RPMI7951 (cell line): Measurements from ENCODE around the gene ANAPC5. TPM values are rescaled to one million over a fixed set of nuclear protein-coding genes. Genes with fewer than 3 reads are reported as not detected.
A peak's percentile ranks its signal among the peaks of the same experiment; 100 is the strongest.
"Not testable (repeated sequence)": the region's sequence is repeated elsewhere in the genome, so short reads cannot be mapped to it uniquely, and the experiment has no call there.

Source experiments
- DNase-seq: peaks from one replicate; pipeline ENCODE4 v3.0.0-alpha.2; 2012; ENCODE audit warnings: low read depth
- total RNA-seq: library from RNA; depleted of rRNA; stranded (reverse); fragments of >200 nt; shearing (Covaris generic); gene quantifications from 2 replicates; pipeline ENCODE4 v1.2.3, GENCODE V29; 2014; rRNA removed

ANAPC5 gene, protein sequence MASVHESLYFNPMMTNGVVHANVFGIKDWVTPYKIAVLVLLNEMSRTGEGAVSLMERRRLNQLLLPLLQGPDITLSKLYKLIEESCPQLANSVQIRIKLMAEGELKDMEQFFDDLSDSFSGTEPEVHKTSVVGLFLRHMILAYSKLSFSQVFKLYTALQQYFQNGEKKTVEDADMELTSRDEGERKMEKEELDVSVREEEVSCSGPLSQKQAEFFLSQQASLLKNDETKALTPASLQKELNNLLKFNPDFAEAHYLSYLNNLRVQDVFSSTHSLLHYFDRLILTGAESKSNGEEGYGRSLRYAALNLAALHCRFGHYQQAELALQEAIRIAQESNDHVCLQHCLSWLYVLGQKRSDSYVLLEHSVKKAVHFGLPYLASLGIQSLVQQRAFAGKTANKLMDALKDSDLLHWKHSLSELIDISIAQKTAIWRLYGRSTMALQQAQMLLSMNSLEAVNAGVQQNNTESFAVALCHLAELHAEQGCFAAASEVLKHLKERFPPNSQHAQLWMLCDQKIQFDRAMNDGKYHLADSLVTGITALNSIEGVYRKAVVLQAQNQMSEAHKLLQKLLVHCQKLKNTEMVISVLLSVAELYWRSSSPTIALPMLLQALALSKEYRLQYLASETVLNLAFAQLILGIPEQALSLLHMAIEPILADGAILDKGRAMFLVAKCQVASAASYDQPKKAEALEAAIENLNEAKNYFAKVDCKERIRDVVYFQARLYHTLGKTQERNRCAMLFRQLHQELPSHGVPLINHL
- total RNA-seq, result 137 and 152 TPM in 2 replicates

DNA sequence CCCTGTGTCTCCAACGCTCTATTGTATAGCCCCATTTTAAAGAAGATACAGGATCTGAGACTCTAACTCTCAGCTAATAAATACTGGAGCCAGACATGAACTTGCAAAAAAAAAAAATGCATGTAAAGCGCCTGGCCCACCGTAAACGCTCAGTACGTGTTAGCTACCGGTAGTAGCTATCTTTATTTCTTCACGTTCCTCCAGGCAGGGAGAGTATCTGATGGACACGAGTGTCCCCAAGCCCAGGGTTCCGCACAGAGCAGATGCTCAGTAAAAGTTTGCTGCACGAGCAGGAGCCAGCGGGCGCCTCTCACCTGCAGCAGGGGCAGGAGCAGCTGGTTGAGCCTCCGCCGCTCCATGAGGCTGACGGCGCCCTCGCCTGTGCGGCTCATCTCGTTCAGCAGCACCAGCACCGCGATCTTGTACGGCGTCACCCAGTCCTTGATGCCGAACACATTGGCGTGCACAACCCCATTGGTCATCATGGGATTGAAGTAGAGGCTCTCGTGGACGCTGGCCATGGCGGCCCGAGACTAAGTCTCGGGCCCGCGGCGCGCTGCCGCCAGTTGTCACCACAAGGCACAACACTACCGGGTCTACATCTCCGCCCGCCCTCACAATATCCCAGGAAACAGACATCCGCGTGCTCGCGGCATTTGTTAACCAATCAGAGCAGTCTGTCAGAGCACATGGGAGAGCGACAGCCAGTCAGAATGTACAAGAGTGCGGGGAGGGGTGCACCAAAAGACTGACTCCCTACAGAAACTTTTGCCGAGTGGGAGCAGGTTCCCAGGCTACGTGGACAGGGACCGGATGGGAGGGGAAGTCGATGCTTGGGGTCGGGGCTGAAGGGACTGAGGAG lies at the start of gene ANAPC5:
ANAPC5 (minus strand) TSS at position 592 of the 862 bp plus-strand sequence; CDS start at position 521, 71 bp downstream.
- peak; percentile 99 for DNase-seq

DNA sequence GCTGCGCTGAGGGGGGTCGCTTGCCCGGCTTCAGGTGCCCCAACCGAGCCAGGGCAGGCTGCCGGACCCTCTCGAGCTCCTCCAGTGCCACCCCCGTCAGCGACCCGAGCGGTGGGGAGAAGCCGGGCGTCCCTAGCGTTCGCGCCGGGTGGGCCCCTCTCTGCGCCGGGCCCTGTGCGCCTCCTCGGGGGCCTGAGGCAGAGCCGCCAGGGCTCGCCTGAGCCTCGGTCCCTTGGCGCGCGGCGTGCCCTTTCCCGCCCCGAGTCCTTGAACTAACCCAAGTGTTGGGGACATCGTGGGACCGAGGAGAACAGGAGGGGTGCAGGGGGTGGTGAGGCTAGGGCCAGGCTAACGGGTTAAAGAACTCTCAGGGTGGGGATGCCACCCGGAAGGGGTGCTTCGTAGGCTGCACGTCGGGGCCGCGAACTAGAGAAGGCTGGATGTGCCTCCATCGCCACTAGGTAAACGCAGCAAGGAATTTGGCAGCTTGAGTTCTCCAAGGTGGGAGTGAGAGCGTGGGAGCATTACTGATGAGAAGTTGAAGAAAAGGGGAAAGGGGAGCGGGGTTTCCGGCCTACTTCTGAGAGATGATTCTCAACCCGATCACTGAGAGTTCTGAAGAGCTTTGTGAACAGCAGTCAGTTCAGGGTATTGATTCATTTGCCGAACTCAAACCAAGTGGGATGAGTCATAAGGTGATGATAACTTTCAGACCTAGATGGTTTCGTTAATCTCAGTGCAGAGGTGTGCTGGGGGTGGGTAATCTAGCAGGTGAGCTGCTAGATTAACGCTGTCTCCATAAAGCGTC lies 48.3 kb upstream of the ANAPC5 start:
- peak; percentile 27 for DNase-seq

DNA sequence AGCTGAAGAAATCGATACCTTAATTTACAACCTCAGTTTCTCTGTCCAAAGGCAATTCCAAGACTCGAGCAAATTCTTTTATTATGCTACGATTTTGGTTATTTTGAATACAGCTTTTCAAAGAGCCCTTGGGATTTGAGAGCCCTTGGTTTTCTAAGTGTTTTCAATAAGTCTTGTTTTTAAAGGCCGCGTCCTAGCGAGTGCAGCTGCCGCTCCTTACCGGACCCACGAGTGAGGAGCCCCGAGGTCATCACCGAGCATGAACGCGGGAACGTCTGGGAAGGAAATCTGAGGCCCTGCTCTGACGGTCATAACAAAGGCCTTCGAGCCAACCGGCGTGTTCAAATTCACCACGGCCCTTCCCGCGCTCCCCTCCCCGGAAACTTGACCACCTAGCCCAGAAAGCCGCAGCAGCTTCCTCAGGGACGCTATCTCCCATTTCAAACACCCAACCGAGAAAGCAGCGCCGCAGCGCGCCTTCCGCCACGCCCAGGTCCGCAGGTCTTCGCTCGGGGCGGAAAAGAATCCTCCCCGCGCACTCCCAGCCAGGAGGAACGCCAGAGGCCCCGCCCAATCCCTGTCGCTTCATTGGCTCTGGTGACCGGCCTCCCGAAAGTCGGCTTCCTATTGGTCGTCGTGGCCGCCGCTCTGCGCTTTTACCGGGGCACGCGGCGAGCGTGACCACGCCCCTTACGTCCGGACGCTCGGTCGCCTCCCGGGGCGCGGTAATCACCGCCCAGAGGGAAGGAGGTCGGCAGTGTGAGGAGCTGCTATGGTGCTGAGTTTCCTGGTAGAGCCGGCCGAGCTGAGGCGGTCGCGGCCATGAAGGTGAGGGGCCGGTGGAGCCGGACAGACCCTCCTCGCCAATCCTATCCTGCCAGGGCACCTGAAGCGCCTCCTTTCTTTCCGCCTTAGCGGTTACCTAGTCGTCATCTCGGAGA lies 47.5 kb upstream of the ANAPC5 start, which contains the start of gene RNF34:
RNF34 (plus strand) TSS at position 728 of the 941 bp plus-strand sequence; CDS start at position 823, 95 bp downstream.
- peak; percentile 98 for DNase-seq

DNA sequence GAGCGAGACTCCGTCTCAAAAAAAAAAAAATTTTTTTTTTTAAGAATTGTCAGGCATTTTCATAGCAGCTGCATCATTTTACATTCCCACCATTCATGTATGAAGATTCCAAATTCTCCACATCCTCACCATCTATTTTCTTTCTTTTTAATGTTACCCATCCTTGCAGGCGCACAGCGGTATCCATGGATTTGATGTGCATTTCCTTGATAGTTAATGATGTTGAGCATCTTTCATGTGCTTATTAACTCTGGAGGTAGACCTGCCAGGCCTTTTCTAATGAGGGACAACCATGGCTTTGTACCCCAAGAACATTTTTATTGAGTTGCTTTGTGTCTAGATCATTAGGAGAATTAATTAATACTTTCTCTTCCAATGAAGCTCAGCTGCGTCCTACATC lies 46.1 kb upstream of the ANAPC5 start:
- no peak for DNase-seq

DNA sequence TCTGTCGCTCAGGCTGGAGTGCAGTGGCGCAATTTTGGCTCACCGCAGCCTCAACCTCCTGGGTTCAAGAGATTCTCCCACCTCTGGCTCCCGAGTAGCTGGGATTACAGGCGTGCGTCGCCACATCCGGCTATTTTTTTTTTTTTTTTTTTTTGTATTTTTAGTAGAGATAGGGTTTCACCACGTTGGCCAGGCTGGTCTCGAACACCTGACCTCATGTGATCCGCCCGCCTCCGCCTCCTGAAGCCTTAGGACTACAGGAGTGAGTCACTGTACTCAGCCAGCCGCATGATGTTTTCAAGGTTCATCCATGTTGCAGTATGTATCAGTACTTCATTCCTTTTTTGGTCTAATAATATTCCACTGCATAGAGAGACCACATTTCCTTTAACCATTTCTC lies 45.3 kb upstream of the ANAPC5 start:
- no peak for DNase-seq

DNA sequence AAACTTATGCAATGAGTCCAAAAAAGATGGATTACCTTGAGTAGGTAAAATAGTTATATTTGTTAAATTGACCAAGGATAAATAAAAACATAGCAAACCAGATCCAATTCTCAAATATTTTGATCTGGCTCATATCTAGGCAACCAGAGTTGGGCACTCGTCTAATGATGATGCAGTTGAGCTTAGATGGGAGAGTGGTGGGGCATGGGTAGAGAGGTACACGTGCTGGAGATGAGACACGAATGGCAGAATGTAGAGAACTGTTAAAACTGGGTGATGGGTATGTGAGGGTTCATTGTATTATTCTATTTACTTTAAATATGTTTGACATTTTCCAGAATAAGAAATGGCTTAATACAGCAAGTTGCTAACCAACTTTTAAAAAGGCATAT lies 40.1 kb upstream of the ANAPC5 start:
- no peak for DNase-seq

DNA sequence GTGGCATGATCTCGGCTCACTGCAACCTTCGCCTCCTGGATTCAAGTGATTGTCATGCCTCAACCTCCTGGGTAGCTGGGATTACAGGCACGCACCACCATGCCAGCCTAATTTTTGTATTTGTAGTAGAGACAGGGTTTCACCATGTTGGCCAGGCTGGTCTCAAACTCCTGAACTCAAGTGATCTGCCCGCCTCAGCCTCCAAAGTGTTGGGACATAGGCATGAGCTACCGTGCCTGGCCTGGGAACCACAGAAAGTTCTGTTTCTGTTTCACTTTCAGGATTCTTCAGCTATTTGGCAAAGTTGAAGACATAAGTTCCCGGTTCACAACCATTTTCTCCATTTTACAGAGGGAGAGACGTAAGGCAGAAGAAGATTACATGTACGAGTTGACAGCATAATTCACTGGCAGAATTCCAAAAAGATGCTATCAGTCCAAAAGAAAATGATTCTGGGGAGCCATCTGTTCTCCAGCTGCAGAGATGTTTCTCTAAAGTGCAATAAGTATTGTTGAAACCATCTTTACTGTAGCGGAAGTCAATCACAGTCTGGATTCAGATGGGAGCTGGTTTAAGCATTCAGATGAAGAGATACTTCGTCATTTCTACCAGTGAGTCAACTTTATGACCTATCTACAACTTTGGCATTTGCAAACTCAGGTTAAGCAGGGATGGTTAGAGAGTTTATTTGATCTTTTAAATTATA lies 39.6 kb upstream of the ANAPC5 start:
- peak; percentile 76 for DNase-seq

DNA sequence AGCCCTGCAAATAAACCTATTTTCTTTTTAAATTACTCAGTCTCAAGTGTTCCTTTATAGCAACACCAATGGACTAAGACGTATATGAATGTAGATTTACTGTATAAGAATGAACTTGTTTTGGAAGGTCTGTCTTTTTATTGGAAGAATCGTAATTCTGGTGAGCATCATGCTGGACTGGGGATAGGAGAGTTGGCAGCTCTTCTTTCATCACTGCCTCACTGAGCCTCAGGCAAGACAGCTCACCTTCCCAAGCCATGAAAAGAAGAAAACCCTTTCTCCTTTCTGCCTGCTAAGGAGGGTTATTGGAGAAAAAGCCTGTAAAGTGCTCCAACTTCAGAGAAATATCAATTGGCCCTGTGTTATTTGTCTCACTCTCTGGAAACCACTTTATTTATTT lies 38.6 kb upstream of the ANAPC5 start:
- DNase-seq, result peak; percentile 54

DNA sequence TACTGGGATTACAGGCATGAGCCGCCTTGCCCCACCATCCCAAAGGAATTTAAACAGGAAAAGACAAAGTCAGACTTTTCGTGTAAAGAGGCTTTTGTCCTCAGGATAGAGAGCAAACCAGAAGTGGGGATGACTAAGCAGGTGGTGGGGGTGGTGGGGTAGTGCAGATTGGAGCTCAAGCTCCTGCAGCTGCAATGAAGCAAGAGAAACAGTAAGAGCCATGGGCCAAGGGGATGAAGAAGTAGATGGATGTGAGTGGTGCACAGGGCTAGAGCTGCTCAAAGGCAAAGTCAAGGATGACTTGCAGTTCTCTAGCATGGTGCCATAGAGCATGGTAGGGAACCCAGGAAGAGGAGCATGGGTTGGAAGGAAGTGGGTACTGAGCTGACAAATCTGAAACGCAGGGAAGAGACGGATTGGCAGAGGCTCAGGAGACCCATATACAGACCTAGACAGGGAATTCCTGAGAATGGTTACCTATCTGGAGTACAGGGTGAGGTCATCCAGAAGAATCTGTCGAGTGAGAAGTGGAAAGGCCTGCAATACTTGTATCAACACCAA lies 36.3 kb upstream of the ANAPC5 start:
- peak; percentile 82 for DNase-seq

DNA sequence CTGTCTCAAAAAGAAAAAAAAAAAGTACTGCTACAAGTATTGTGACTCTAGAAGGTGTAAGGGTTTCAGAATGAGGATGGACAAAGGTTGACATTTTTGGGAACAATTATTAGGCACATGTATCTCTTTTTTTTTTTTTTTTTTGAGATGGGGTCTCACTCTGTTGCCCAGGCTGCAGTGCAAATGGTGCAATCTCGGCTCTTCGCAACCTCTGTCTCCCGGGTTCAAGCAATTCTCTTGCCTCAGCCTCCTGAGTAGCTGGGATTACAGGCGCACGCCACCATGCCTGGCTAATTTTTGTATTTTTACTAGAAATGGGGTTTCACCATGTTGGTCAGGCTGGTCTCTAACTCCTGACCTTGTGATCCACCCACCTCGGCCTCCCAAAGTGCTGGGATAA lies 32.7 kb upstream of the ANAPC5 start:
- not testable (repeated sequence) for DNase-seq

DNA sequence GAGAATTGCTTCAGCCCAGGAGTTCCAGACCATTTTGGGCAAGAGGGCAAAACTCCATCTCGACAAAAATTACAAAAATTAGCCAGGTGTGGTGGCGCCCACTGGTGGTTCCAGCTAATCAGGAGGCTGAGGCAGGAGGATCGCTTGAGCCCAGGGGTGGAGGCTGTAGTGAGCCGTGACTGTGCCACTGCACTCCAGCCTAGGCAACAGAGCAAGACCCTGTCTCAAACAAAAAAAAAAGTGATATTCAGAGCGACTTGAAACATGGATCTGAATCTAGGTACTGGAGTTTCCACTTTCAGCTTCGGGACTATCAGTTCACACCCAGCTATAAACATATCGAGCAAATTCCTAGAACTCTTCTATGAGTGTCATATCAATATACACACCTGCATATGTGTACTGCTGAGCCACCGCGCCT lies 31.4 kb upstream of the ANAPC5 start:
- no peak for DNase-seq

DNA sequence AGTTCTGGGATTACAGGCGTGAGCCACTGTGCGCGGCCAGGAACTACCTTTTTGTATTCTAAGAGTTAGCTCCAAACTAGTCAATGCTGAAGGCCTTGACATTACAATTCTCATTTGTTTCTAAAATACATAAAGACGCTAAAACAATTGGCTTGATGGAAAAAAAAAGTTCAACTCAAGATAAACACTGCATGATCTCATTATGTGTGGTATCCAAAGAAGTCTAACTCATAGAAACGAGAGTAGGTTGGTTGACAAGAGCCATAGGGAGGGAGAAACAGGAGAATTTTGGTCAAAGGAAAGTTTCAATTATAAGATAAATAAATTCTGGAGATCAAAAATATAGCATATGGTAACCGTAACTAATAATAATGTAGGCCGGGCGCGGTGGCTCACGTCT lies 27.7 kb upstream of the ANAPC5 start:
- no peak for DNase-seq

DNA sequence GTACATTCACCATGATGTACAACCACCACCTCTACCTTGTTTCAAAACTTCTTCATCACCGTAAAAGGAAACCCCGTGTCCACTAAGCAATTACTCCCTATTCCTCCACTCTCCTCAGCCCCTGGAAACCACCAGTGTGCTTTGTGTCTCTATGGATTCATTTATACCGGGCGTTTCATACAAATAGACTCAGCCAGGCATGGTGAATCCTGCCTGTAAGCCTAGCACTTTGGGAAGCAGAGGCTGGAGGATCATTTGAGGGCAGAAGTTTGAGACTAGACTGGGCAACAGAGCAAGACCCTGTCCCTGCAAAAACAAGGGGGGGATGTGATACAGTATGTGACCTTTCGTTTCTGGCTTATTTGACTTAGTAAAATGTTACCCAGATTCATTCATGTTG lies 26.5 kb upstream of the ANAPC5 start:
- no peak for DNase-seq

DNA sequence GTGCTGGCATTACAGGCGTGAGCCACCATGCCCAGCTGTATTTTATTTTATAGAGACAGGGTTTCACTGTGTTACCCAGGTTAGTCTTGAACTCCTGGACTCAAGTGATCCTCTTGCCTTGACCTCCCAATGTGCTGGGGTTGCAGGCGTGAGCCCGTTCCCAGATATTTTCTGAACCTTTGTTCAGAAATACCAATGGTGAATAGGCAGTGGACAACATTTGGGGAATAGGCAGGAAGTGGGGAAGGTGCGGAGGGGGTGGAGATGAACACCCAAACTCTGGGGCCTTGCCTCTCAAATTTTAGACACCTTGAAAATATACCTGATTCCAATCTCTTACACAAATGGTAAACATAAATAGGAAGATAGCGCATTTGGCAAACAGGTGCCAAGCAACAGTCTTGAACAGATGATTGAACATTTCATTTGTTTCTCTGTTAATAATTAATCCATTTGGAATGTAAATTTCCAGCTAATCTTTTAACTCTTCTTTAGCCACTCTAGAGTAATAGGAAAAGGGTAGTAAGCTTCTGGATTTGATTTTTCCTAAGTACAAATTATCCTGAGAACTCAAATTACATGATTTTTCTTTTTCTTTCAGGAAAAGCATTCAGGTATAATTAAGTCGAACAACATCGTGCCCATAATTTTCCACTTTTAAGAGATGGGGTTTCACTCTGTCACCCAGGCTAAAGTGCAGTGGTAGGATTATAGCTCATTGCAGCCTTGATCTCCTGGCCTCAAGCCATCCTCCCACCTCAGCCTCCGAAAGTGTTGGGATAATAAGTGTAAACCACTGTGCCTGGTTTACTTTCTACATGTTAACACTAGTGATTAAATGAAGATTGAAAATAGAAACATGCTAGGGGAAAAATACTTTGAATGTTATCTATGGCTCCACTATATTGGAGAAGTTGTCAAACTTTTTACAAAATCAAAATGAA lies 24.8 kb upstream of the ANAPC5 start:
- no peak for DNase-seq

DNA sequence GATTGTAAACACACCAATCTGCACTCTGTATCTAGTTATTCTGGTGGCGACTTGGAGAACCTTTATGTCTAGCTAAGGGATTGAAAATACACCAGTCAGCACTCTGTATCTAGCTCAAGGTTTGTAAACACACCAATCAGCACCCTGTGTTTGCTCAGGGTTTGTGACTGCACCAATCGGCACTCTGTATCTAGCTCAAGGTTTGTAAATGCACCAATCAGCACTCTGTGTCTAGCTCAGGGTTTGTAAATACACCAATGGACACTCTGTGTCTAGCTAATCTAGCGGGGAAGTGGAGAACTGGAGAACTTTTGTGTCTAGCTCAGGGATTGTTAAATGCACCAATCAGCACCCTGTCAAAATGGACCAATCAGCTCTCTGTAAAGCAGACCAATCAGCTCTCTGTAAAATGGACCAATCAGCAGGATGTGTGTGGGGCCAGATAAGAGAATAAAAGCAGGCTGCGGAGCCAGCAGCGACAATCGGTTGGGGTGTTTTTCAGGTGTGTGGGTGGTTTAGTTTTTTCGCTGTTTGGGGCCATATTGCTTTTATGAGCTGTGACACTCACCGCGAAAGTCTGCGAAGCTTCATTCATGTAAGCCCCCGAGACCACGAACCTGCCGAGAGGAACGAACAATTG lies 22.9 kb upstream of the ANAPC5 start:
- DNase-seq, result not testable (repeated sequence)

DNA sequence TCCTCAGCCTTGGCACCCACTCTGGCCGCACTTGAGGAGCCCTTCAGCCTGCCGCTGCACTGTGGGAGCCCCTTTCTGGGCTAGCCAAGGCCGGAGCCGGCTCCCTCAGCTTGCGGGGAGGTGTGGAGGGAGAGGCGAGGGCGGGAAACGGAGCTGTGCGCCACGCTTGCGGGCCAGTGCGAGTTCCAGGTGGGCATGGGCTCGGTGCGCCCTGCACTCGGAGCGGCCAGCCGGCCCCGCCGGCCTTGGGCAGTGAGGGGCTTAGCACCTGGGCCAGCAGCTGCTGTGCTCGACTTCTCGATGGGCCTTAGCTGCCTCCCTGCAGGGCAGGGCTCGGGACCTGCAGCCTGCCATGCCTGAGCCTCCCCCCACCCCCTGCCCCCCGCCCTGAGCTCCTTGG lies 22.1 kb upstream of the ANAPC5 start:
- DNase-seq, result not testable (repeated sequence)

DNA sequence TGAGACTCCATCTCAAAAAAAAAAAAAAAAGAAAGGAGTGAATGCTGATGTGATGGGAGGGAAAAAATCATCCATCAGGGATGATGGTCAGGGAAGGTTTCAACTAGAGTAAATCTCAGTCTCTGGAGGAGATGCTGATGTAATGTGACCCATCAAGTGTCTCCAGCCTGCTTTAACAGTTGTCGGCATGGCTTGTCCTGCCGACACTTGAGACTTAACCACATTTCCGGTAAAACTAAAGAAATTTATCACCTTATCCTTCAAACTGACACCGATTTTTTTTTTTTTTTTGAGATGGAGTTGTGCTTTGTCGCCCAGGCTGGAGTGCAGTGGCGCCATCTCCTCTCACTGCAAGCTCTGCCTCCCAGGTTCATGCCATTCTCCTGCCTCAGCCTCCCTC lies 21.5 kb upstream of the ANAPC5 start:
- no peak for DNase-seq
